Measurements from ENCODE around the gene ADAM10. TPM values are rescaled to one million over a fixed set of nuclear protein-coding genes. Genes with fewer than 3 reads are reported as not detected.

ADAM10 gene
- polyA plus RNA-seq, 1 of the 3 experiments (the other 2 are of a cell fraction): 83.5 TPM

- DNase-seq: no peak
- TF ChIP-seq FOXJ3 (CRISPR knock-in tag; IDR thresholded peaks at IDR 0.05): no peak
- no peak for TF ChIP-seq NRF1 (IDR thresholded peaks at IDR 0.05; ENCODE audit: low read depth, low read length)
- CTCF ChIA-PET: interaction anchor here (1.5 kb wide), 1 partner anchor 205 kb away, joined by 4 read pairs; no protein-coding TSS in a partner anchor
Measured at GRCh38 chr15:58559904-58560588, 189.5 kb downstream of the ADAM10 start.

GRCh38 chr15:58558777-58559176, 190.7 kb downstream of the ADAM10 start:
- no peak for TF ChIP-seq RAD21 (IDR thresholded peaks at IDR 0.05; ENCODE audit: low read length)
- POLR2A ChIA-PET: no interaction called here

More at GRCh38 chr15:58559904-58560588, 189.5 kb downstream of the ADAM10 start:
- Histone ChIP-seq H3K9ac (no peak overlapping the region), H3K9me2 (no peaks in the 10 kb centered on the region), H3K4me3 (ENCODE audit: low read depth in 2 of 2, low read length in 1 of 2) (no peak overlapping the region), H3F3A (replicated peaks; ENCODE audit: insufficient read depth) (no peaks in the 10 kb centered on the region), H3K27me3 (ENCODE audit: insufficient read depth) (no peaks in the 10 kb centered on the region; the same call in 1 of the 2 replicates), H3K27ac (ENCODE audit: low read depth in 2 of 2, low read length in 1 of 2) (no peak overlapping the region), H3K9me3 (no peaks in the 10 kb centered on the region), H2AFZ (ENCODE audit: low read depth) (no peak overlapping the region), H3K4me1 (ENCODE audit: control insufficient read depth in 1 of 2, insufficient read depth in 2 of 2, low read depth in 1 of 2, low read length in 1 of 2) (peaks cover 0 to 8% of the 10 kb centered on the region in 2 experiments; a peak in 1 of 4 replicates), H4K20me1 (ENCODE audit: insufficient read depth) (no peaks in the 10 kb centered on the region), H3K79me2 (ENCODE audit: insufficient read depth) (no peaks in the 10 kb centered on the region), H3K36me3 (replicated peaks in 1 of 2; ENCODE audit: control insufficient read depth in 1 of 2, insufficient read depth in 2 of 2, low read length in 1 of 2) (no peaks in the 10 kb centered on the region), H3K4me2 (no peak overlapping the region)
- WGBS (ENCODE audit: low lambda C conversion rate): 71% methylated on average over 6 of the region's 6 CpGs
- POLR2A ChIA-PET: no interaction called here

GRCh38 chr15:58556541-58556940, 193.0 kb downstream of the ADAM10 start:
- H3K4me2 ChIP-seq: no peak overlapping the region
- 91% methylated on average over 3 of the region's 3 CpGs for WGBS (ENCODE audit: low lambda C conversion rate)
- H3K36me3 ChIP-seq (replicated peaks in 1 of 2; ENCODE audit: control insufficient read depth in 1 of 2, insufficient read depth in 2 of 2, low read length in 1 of 2): no peaks in the 10 kb centered on the region
- no peaks in the 10 kb centered on the region for H3K9me3 ChIP-seq
- TF ChIP-seq, protein P1, sequence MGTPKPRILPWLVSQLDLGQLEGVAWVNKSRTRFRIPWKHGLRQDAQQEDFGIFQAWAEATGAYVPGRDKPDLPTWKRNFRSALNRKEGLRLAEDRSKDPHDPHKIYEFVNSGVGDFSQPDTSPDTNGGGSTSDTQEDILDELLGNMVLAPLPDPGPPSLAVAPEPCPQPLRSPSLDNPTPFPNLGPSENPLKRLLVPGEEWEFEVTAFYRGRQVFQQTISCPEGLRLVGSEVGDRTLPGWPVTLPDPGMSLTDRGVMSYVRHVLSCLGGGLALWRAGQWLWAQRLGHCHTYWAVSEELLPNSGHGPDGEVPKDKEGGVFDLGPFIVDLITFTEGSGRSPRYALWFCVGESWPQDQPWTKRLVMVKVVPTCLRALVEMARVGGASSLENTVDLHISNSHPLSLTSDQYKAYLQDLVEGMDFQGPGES (IDR thresholded peaks at IDR 0.05; ENCODE audit: low read depth, low read length): no peak
- TF ChIP-seq SIN3A (IDR thresholded peaks at IDR 0.05; ENCODE audit: borderline replicate concordance, low read depth, low read length) (no peak), FOSL2 (IDR thresholded peaks at IDR 0.05; ENCODE audit: borderline replicate concordance, low read depth) (no peak), USF2 (IDR thresholded peaks at IDR 0.05; ENCODE audit: borderline replicate concordance, low read depth, low read length) (no peak), ELF1 (IDR thresholded peaks at IDR 0.05) (no peak), POLR2AphosphoS5 (IDR thresholded peaks at IDR 0.05; ENCODE audit: low read depth, low read length) (no peak), NFIC (IDR thresholded peaks at IDR 0.05; ENCODE audit: borderline replicate concordance) (no peak), RAD21 (IDR thresholded peaks at IDR 0.05; ENCODE audit: low read length) (no peak), JUND (IDR thresholded peaks at IDR 0.05) (no peak), RFX5 (IDR thresholded peaks at IDR 0.05; ENCODE audit: low read length) (no peak), SMC3 (IDR thresholded peaks at IDR 0.05; ENCODE audit: low read depth, low read length) (no peak), EP300 (IDR thresholded peaks at IDR 0.05; ENCODE audit: borderline replicate concordance in 1 of 2, low read depth in 1 of 2, low read length in 1 of 2) (no peak)
- TF ChIP-seq, protein P2, sequence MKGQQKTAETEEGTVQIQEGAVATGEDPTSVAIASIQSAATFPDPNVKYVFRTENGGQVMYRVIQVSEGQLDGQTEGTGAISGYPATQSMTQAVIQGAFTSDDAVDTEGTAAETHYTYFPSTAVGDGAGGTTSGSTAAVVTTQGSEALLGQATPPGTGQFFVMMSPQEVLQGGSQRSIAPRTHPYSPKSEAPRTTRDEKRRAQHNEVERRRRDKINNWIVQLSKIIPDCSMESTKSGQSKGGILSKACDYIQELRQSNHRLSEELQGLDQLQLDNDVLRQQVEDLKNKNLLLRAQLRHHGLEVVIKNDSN (IDR thresholded peaks at IDR 0.05; ENCODE audit: borderline replicate concordance, low read depth): no peak
- TF ChIP-seq, protein P3, sequence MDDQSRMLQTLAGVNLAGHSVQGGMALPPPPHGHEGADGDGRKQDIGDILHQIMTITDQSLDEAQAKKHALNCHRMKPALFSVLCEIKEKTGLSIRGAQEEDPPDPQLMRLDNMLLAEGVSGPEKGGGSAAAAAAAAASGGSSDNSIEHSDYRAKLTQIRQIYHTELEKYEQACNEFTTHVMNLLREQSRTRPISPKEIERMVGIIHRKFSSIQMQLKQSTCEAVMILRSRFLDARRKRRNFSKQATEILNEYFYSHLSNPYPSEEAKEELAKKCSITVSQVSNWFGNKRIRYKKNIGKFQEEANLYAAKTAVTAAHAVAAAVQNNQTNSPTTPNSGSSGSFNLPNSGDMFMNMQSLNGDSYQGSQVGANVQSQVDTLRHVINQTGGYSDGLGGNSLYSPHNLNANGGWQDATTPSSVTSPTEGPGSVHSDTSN (IDR thresholded peaks at IDR 0.05): no peak
- no peaks in the 10 kb centered on the region for H3F3A ChIP-seq (replicated peaks; ENCODE audit: insufficient read depth)
- CTCF ChIA-PET: interaction anchor here (0.6 kb wide), 1 partner anchor 12 kb away, joined by 4 read pairs; no protein-coding TSS in a partner anchor
- POLR2A ChIA-PET: no interaction called here
- no peak overlapping the region for H3K4me3 ChIP-seq (ENCODE audit: low read depth in 2 of 2, low read length in 1 of 2)
- H3K4me1 ChIP-seq (ENCODE audit: control insufficient read depth in 1 of 2, insufficient read depth in 2 of 2, low read depth in 1 of 2, low read length in 1 of 2): peaks cover 4 to 5% of the 10 kb centered on the region in 2 experiments; a peak in 1 of 4 replicates
- no peak overlapping the region for H3K9ac ChIP-seq
- H3K27ac ChIP-seq (ENCODE audit: low read depth in 2 of 2, low read length in 1 of 2): no peak overlapping the region
- no peak overlapping the region for H2AFZ ChIP-seq (ENCODE audit: low read depth)
- H4K20me1 ChIP-seq (ENCODE audit: insufficient read depth): no peaks in the 10 kb centered on the region
- no peaks in the 10 kb centered on the region for H3K9me2 ChIP-seq
- no peaks in the 10 kb centered on the region for H3K79me2 ChIP-seq (ENCODE audit: insufficient read depth)
- H3K27me3 ChIP-seq (ENCODE audit: insufficient read depth): no peaks in the 10 kb centered on the region; the same call in 1 of the 2 replicates
- no peak for DNase-seq

More at GRCh38 chr15:58558777-58559176, 190.7 kb downstream of the ADAM10 start:
- DNase-seq: no peak
- CTCF ChIA-PET: interaction anchor here (1.0 kb wide), 1 partner anchor 10 kb away, joined by 3 read pairs; no protein-coding TSS in a partner anchor
- no peaks in the 10 kb centered on the region; the same call in 1 of the 2 replicates for H3K27me3 ChIP-seq (ENCODE audit: insufficient read depth)
- H3K9me2 ChIP-seq: no peaks in the 10 kb centered on the region
- no peak overlapping the region for H3K4me3 ChIP-seq (ENCODE audit: low read depth in 2 of 2, low read length in 1 of 2)
- no peaks in the 10 kb centered on the region for H3F3A ChIP-seq (replicated peaks; ENCODE audit: insufficient read depth)
- H2AFZ ChIP-seq (ENCODE audit: low read depth): no peak overlapping the region
- H3K4me2 ChIP-seq: no peak overlapping the region
- H3K4me1 ChIP-seq (ENCODE audit: control insufficient read depth in 1 of 2, insufficient read depth in 2 of 2, low read depth in 1 of 2, low read length in 1 of 2): peaks cover 0 to 4% of the 10 kb centered on the region in 2 experiments; a peak in 1 of 4 replicates
- no peaks in the 10 kb centered on the region for H3K79me2 ChIP-seq (ENCODE audit: insufficient read depth)
- no peak overlapping the region for H3K9ac ChIP-seq
- H3K36me3 ChIP-seq (replicated peaks in 1 of 2; ENCODE audit: control insufficient read depth in 1 of 2, insufficient read depth in 2 of 2, low read length in 1 of 2): no peaks in the 10 kb centered on the region
- H3K9me3 ChIP-seq: no peaks in the 10 kb centered on the region
- no peak overlapping the region for H3K27ac ChIP-seq (ENCODE audit: low read depth in 2 of 2, low read length in 1 of 2)
- H4K20me1 ChIP-seq (ENCODE audit: insufficient read depth): no peaks in the 10 kb centered on the region
- 78% methylated on average over 1 of the region's 1 CpG for WGBS (ENCODE audit: low lambda C conversion rate)

Measured in SK-N-SH (cell line).